Liver (tissue), 9 donors: ENCODE measurements around the gene NSUN2. TPM values are rescaled to one million over a fixed set of nuclear protein-coding genes. Genes with fewer than 3 reads are reported as not detected.

Experiments used
- DNase-seq: peaks from one replicate; pipeline ENCODE4 v3.0.0-alpha.2; 2017; ENCODE audit warnings: low spot score
- H3K27ac ChIP-seq, 2 donors: one replicate each; pipeline ENCODE4 v1.7.0; 2013; ENCODE audit warnings: inconsistent platforms in 2 of 2, low read length in 2 of 2, control low read depth in 1 of 2, low read depth in 1 of 2, mild to moderate bottlenecking in 1 of 2
- H3K27me3 ChIP-seq, 4 donors: one replicate each; pipeline versions ENCODE4 v1.6.1 to v1.7.0; 2013; ENCODE audit warnings: low read length in 3 of 4, inconsistent platforms in 1 of 4, mild to moderate bottlenecking in 1 of 4, moderate library complexity in 1 of 4; ENCODE audit not compliant: control insufficient read depth in 4 of 4, insufficient read depth in 4 of 4
- H3K36me3 ChIP-seq, 4 donors: one replicate each; pipeline versions ENCODE4 v1.6.1 to v1.7.0; 2013; ENCODE audit warnings: low read length in 3 of 4, mild to moderate bottlenecking in 3 of 4, low read depth in 1 of 4, moderate library complexity in 1 of 4; ENCODE audit not compliant: control insufficient read depth in 4 of 4, insufficient read depth in 3 of 4
- H3K4me1 ChIP-seq, 4 donors: one replicate each; pipeline versions ENCODE4 v1.6.1 to v1.7.0; 2013; ENCODE audit warnings: low read length in 3 of 4, mild to moderate bottlenecking in 3 of 4, moderate library complexity in 1 of 4; ENCODE audit not compliant: control insufficient read depth in 4 of 4, insufficient read depth in 4 of 4
- H3K4me3 ChIP-seq, 3 donors: one replicate each; pipeline versions ENCODE4 v1.6.1 to v1.7.0; 2013; ENCODE audit warnings: low read length in 3 of 3, control low read depth in 1 of 3, low read depth in 1 of 3, mild to moderate bottlenecking in 1 of 3
- H3K9ac ChIP-seq, 2 donors: one replicate each; pipeline ENCODE4 v1.7.0; 2013; ENCODE audit warnings: low read length in 2 of 2, mild to moderate bottlenecking in 2 of 2, moderate library complexity in 2 of 2, control low read depth in 1 of 2, low read depth in 1 of 2
- H3K9me3 ChIP-seq, 4 donors: one replicate each; pipeline versions ENCODE4 v1.6.1 to v1.7.0; 2013; ENCODE audit warnings: low read length in 3 of 4; ENCODE audit not compliant: control insufficient read depth in 4 of 4
- EGR1 ChIP-seq, 2 donors: IDR thresholded peaks; 2 replicates each; pipeline ENCODE4 v1.6.1; 2016 to 2018; ENCODE audit warnings: antibody characterized with exemption in 2 of 2, low read depth in 2 of 2
- FOXA1 ChIP-seq: IDR thresholded peaks from 2 replicates; pipeline ENCODE4 v1.6.1; 2016; ENCODE audit warnings: antibody characterized with exemption
- FOXA2 ChIP-seq: IDR thresholded peaks from 2 replicates; pipeline ENCODE4 v1.6.1; 2016; ENCODE audit warnings: antibody characterized with exemption
- GABPA ChIP-seq, 2 donors: IDR thresholded peaks in 1 of 2; conservative IDR thresholded peaks in 1 of 2; 2 replicates each; pipeline ENCODE4 v1.6.1; 2016; ENCODE audit warnings: antibody characterized with exemption in 2 of 2, mild to moderate bottlenecking in 1 of 2, moderate library complexity in 1 of 2
- HNF4A ChIP-seq, 2 donors: conservative IDR thresholded peaks; 2 replicates each; pipeline ENCODE4 v1.6.1; 2016; ENCODE audit warnings: antibody characterized with exemption in 2 of 2, mild to moderate bottlenecking in 2 of 2
- HNF4G ChIP-seq: IDR thresholded peaks from 2 replicates; pipeline ENCODE4 v1.6.1; 2016; ENCODE audit warnings: antibody characterized with exemption
- JUND ChIP-seq, 2 donors: IDR thresholded peaks; 2 replicates each; pipeline ENCODE4 v1.6.1; 2016; ENCODE audit warnings: antibody characterized with exemption in 2 of 2
- NR2F2 ChIP-seq: IDR thresholded peaks from 2 replicates; pipeline ENCODE4 v1.6.1; 2016; ENCODE audit warnings: antibody characterized with exemption
- RAD21 ChIP-seq, 2 donors: IDR thresholded peaks; 2 replicates each; pipeline ENCODE4 v1.6.1; 2016; ENCODE audit warnings: antibody characterized with exemption in 2 of 2, mild to moderate bottlenecking in 2 of 2
- RXRA ChIP-seq, 2 donors: IDR thresholded peaks; 2 replicates each; pipeline ENCODE4 v1.6.1; 2017 to 2018; ENCODE audit warnings: antibody characterized with exemption in 2 of 2, mild to moderate bottlenecking in 1 of 2
- SP1 ChIP-seq: IDR thresholded peaks from 2 replicates; pipeline ENCODE4 v1.6.1; 2018; ENCODE audit warnings: antibody characterized with exemption, mild to moderate bottlenecking
- TAF1 ChIP-seq: conservative IDR thresholded peaks from 2 replicates; pipeline ENCODE4 v1.6.1; 2016; ENCODE audit warnings: antibody characterized with exemption, mild to moderate bottlenecking
- YY1 ChIP-seq: IDR thresholded peaks from 2 replicates; pipeline ENCODE4 v1.6.1; 2016; ENCODE audit warnings: antibody characterized with exemption, mild to moderate bottlenecking
- WGBS: extraction: QIAGEN DNeasy Blood & Tissue Kit; methylation state at CpG from one replicate; pipeline ENCODE4 v1.1.7; 2013; 5-methylcytosine and 5-hydroxymethylcytosine counted together
- polyA plus RNA-seq, 2 donors: library from polyadenylated mRNA; stranded (reverse) in 1 of 2; unstranded in 1 of 2; fragments of 200-250 nt in 1 of 2; fragments of >200 nt in 1 of 2; fragmentation: Nextera tagmentation in 1 of 2; extraction: Ambion mirVana in 1 of 2; gene quantifications; one replicate each; pipeline versions ENCODE4 v1.2.1 to v1.2.3, GENCODE V29; 2013 to 2015
- total RNA-seq, 2 donors: library from RNA; depleted of rRNA; stranded (reverse); fragments of >200 nt; gene quantifications; one replicate each; pipeline ENCODE4 v1.2.3, GENCODE V29; 2014
- TF ChIP-seq, protein P1 (sequence below): IDR thresholded peaks from 2 replicates; pipeline ENCODE4 v1.6.1; 2016; ENCODE audit warnings: antibody characterized with exemption
- TF ChIP-seq, protein P2 (sequence below): IDR thresholded peaks from 2 replicates; pipeline ENCODE4 v1.6.1; 2016; ENCODE audit warnings: antibody characterized with exemption, mild to moderate bottlenecking
- TF ChIP-seq, protein P3 (sequence below): IDR thresholded peaks from 2 replicates; pipeline ENCODE4 v1.6.1; 2016; ENCODE audit warnings: antibody characterized with exemption
- TF ChIP-seq, protein P4 (sequence below): IDR thresholded peaks from 2 replicates; pipeline ENCODE4 v1.6.1; 2016; ENCODE audit warnings: antibody characterized with exemption
- TF ChIP-seq, protein P5 (sequence below): fragments of 150-350 bp; IDR thresholded peaks from 2 replicates; pipeline ENCODE4 v1.5.1; 2017; ENCODE audit warnings: improper control_type of control experiment, low read depth, low read length; ENCODE audit not compliant: missing input control
- donor health status: healthy.
- donor health status: healthy.
- donor health status: healthy.
- donor health status: healthy.
- donor health status: healthy.

NSUN2 gene
- total and polyA plus RNA-seq, 4 donors = 26.9 to 52.2 (median 28.1) TPM

DNA sequence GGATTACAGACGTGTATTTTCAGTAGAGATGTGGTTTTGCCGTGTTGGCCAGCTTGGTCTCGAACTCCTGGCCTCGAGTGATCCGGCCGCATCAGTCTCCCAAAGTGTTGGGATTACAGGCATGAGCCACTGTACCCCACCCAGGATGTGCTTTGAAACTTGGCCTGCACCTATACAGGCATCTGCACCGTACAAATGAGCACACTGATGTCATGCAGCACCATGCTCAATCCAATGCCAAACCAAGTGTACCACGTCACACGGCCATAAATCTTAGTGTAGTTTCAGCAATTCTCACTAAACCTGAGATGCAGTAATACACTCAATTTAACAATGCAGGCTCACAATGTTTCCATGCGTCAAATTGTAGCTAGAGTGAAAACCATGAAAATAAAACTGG, 6.3 kb downstream of the NSUN2 start:
- DNase-seq = no peak
- no peak for TF ChIP-seq HNF4A (conservative IDR thresholded peaks at IDR 0.05)
- TF ChIP-seq FOXA1 = no peak
- TF ChIP-seq GABPA (IDR thresholded peaks at IDR 0.05 in 1 of 2, conservative IDR thresholded peaks at IDR 0.05 in 1 of 2) = no peak
- no peak for TF ChIP-seq EGR1 (IDR thresholded peaks at IDR 0.05; ENCODE audit: low read depth in 2 of 2)
- TF ChIP-seq NR2F2 = no peak
- no peak for TF ChIP-seq JUND (IDR thresholded peaks at IDR 0.05)
- TF ChIP-seq, protein P1, sequence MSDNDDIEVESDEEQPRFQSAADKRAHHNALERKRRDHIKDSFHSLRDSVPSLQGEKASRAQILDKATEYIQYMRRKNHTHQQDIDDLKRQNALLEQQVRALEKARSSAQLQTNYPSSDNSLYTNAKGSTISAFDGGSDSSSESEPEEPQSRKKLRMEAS = no peak
- TF ChIP-seq, protein P2, sequence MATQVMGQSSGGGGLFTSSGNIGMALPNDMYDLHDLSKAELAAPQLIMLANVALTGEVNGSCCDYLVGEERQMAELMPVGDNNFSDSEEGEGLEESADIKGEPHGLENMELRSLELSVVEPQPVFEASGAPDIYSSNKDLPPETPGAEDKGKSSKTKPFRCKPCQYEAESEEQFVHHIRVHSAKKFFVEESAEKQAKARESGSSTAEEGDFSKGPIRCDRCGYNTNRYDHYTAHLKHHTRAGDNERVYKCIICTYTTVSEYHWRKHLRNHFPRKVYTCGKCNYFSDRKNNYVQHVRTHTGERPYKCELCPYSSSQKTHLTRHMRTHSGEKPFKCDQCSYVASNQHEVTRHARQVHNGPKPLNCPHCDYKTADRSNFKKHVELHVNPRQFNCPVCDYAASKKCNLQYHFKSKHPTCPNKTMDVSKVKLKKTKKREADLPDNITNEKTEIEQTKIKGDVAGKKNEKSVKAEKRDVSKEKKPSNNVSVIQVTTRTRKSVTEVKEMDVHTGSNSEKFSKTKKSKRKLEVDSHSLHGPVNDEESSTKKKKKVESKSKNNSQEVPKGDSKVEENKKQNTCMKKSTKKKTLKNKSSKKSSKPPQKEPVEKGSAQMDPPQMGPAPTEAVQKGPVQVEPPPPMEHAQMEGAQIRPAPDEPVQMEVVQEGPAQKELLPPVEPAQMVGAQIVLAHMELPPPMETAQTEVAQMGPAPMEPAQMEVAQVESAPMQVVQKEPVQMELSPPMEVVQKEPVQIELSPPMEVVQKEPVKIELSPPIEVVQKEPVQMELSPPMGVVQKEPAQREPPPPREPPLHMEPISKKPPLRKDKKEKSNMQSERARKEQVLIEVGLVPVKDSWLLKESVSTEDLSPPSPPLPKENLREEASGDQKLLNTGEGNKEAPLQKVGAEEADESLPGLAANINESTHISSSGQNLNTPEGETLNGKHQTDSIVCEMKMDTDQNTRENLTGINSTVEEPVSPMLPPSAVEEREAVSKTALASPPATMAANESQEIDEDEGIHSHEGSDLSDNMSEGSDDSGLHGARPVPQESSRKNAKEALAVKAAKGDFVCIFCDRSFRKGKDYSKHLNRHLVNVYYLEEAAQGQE = no peak
- TF ChIP-seq RAD21 (IDR thresholded peaks at IDR 0.05) = no peak
- no peak for TF ChIP-seq TAF1
- TF ChIP-seq, protein P3, sequence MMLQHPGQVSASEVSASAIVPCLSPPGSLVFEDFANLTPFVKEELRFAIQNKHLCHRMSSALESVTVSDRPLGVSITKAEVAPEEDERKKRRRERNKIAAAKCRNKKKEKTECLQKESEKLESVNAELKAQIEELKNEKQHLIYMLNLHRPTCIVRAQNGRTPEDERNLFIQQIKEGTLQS = no peak
- TF ChIP-seq RXRA (IDR thresholded peaks at IDR 0.05) = no peak
- TF ChIP-seq, protein P4, sequence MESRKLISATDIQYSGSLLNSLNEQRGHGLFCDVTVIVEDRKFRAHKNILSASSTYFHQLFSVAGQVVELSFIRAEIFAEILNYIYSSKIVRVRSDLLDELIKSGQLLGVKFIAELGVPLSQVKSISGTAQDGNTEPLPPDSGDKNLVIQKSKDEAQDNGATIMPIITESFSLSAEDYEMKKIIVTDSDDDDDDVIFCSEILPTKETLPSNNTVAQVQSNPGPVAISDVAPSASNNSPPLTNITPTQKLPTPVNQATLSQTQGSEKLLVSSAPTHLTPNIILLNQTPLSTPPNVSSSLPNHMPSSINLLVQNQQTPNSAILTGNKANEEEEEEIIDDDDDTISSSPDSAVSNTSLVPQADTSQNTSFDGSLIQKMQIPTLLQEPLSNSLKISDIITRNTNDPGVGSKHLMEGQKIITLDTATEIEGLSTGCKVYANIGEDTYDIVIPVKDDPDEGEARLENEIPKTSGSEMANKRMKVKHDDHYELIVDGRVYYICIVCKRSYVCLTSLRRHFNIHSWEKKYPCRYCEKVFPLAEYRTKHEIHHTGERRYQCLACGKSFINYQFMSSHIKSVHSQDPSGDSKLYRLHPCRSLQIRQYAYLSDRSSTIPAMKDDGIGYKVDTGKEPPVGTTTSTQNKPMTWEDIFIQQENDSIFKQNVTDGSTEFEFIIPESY = no peak
- TF ChIP-seq, protein P5, sequence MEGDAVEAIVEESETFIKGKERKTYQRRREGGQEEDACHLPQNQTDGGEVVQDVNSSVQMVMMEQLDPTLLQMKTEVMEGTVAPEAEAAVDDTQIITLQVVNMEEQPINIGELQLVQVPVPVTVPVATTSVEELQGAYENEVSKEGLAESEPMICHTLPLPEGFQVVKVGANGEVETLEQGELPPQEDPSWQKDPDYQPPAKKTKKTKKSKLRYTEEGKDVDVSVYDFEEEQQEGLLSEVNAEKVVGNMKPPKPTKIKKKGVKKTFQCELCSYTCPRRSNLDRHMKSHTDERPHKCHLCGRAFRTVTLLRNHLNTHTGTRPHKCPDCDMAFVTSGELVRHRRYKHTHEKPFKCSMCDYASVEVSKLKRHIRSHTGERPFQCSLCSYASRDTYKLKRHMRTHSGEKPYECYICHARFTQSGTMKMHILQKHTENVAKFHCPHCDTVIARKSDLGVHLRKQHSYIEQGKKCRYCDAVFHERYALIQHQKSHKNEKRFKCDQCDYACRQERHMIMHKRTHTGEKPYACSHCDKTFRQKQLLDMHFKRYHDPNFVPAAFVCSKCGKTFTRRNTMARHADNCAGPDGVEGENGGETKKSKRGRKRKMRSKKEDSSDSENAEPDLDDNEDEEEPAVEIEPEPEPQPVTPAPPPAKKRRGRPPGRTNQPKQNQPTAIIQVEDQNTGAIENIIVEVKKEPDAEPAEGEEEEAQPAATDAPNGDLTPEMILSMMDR = no peak
- no peak for TF ChIP-seq FOXA2
- no peak for TF ChIP-seq YY1
- TF ChIP-seq HNF4G = no peak
- TF ChIP-seq SP1 = no peak
- Histone ChIP-seq H3K4me3 (no peak overlapping the region), H3K4me1 (peaks cover 2 to 5% (median 3%) of the 10 kb centered on the region in 4 donors), H3K27me3 (no peaks in the 10 kb centered on the region), H3K27ac (no peak overlapping the region), H3K9me3 (peaks cover 2 to 20% (median 9%) of the 10 kb centered on the region in 4 donors), H3K9ac (no peak overlapping the region), H3K36me3 (peaks cover 13 to 77% (median 60%) of the 10 kb centered on the region in 4 donors)
- 95% methylated on average over 10 of the region's 10 CpGs for WGBS
